GM21447 (cell line): ENCODE results near the gene ERICH6.

ENCODE experiments used
- ATAC-seq: cut with Tn5 transposase; IDR thresholded peaks from one replicate; pipeline ENCODE4 v1.9.1; 2021; ENCODE audit not compliant: unreplicated experiment

ERICH6 gene

DNA sequence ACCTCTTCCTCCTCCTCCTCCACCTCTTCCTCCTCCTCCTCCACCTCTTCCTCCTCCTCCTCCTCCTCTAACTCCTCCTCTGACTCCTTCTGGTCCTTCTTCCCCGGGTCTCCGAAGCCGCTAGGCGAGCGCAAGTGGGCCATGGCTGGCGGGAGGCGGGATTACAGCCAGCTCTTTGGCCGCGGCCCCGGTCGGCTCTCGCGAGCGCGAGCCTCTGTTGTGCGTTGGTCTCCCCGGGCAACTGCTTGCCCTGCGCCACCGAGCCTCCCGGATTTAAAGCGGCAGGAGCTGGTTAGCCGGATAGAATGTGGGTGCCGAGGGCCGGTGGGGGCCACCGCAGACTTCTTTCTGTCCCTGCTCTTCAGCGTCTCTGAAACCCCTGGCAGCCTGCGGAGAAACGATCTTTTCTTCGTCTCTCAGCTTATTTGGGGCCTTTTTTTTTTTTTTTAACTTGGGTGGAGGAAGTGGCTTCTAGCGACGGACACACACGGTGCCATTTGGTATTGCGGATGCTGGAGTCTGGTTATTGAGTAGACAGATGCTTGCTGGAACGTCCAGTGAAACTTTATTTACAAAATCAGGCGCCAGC lies at the start of gene ERICH6:
ERICH6 (minus strand) TSS at position 165 of the 589 bp plus-strand sequence; CDS start at position 143, 22 bp downstream.
- peak; percentile 98 for ATAC-seq

DNA sequence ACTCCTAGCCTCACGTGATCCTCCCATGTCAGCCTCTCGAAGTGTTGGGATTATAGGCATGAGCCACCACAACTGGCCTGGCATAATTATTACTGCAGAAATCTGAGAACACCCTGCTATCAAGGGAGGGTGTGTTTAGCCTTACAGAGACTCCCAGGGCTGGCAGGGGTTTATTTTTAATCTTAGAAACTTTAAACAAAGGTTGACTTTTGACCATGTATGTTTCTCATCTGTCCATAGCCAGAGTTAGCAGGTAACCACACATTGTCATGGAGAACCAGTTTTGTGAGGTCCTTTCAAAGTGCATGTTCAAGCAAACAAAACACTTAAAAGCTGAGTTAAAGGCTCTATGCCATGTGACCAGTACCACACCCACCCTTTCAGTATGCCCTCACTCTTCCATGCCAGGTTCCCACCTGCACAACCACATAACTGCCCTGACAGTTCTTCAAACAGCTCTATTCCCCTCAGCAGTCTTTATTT lies 48.1 kb upstream of the ERICH6 start:
- no peak for ATAC-seq

DNA sequence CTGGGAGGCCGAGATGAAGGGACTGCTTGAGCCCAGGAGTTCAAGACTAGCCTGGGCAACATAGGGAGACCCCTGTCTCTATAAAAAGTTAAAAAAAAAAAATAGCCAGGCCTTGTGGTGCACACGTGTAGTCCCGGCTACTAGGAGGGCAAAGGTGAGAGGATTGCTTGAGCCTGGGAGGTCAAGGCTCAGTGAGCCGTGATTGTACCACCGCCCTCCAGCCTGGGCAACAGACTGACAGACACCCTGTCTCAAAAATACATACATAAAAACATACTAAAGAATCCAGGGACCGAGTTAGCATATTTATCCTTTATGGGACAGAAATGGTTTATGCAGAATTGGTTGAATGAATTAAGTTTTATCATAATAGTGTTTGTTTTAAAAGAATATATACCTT lies 45.5 kb upstream of the ERICH6 start:
- no peak for ATAC-seq

DNA sequence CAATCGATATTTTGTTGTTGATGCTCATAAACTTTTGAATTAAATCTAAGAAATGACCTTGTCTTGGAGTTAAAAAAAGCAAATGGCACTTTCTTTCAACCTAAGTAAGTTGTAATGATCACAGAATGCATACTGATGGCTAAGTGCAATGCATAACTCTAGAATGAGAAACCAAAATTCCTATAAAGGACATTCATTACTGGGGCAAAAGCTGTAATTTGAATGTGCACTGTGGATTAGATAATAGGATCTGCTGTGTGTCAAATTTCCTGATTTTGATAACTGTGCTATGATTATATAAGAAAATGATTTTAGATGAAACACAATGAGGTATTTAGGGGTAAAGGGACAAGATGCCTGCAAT lies 44.9 kb upstream of the ERICH6 start:
- no peak for ATAC-seq

DNA sequence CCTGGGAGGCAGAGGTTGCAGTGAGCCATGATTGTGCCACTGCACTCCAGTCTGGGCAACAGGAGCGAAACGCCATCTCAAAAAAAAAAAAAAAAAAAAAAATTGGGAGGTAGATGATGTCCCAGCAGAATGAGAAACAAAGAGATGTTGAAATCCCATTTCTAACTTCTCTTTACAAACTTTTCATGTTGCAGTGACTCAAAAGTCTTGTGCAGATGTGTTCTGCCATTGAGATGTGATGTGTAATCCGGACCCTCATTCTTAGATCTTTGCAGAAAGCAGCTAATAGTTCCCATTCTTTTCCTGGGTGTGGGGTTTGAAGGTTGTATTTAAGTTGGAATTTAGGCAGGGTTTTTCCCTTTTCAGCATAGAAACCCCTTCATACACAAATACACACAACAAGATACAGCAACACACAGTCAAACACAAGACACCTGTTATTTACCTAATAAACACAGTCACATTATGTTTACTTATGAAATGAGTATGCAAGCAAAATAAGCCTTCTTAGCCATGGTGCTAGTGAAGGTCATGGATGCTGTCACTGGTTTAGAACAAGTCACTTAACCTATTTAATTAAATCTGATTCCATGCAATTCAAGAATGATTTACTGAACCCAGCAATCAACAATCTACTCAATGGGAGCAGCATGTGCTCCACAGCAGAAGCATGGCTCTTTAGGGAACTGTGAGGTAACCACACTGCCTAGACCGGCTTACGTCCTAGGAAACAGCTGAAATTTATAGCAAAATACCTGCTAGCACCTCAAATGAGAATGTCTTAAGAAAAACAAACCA lies 44.4 kb upstream of the ERICH6 start:
- ATAC-seq, result no peak

DNA sequence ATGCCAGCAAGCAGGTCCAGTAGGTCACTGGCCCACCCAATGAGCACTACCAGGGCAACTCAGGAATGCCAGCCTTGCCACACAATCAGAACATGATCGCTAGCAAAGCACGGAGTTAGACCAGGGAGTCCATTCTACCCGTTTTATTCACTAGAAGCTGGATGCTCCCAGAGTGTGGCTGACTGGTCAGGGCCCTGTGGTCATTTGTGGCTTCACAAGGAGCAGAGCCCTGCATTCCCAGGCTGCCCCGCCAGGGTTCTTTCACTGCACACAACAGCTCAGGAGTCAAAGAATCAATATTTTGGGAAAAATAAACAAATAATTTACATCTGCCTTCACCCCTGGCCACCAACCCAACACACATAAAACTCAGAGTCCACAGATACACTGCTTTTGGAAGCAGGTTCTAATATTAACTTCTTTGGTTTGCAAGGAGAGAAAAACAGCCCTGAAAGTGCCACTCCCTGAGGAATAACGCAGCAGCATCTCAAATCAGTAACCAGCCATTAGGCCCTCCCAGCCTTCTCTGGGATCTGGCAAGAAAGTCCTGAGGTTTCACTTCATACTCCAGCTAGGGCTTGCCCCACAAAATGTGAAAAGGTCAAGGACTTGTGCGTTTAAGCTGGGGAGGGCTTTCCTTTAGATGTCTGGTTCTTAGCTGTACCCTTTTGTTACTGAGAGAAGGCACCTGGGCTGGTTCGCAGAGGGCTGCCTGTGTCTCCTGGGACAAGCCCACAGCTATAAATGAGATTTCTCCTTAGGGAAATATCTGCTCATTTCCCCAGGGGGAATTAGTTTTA lies 43.3 kb upstream of the ERICH6 start:
- ATAC-seq, result no peak

DNA sequence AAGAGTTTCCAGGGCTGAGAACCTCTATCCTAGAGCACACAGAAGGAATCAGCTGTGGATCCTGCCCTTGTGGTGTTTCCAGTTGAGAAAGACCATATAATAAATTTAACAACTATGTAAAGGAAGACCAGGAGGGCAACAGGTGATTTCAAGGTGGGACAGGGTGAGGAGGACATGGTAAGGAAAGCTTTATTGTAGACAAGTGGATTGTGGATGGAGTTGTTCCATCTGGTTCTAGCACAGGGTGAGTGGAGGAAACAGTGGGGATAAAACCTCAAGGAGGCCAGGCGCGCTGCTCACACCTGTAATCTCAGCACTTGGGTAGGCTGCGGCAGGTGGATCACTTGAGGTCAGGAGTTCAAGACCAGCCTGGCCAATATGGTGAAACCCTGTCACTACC lies 42.1 kb upstream of the ERICH6 start:
- ATAC-seq, result no peak

DNA sequence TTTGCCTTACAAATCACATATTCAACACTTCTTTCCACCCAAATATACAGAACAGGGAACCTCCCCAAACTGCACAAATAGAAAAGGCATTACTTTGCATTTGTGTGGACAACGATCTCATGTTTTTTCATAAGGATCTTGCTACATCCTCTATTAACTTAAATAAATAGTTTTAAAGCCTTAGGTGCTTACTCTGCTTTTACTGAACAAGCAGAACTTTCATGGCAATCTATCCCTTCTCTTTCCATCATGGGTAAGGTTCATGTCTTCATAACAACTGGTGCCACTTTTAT lies 41.1 kb upstream of the ERICH6 start:
- no peak for ATAC-seq

DNA sequence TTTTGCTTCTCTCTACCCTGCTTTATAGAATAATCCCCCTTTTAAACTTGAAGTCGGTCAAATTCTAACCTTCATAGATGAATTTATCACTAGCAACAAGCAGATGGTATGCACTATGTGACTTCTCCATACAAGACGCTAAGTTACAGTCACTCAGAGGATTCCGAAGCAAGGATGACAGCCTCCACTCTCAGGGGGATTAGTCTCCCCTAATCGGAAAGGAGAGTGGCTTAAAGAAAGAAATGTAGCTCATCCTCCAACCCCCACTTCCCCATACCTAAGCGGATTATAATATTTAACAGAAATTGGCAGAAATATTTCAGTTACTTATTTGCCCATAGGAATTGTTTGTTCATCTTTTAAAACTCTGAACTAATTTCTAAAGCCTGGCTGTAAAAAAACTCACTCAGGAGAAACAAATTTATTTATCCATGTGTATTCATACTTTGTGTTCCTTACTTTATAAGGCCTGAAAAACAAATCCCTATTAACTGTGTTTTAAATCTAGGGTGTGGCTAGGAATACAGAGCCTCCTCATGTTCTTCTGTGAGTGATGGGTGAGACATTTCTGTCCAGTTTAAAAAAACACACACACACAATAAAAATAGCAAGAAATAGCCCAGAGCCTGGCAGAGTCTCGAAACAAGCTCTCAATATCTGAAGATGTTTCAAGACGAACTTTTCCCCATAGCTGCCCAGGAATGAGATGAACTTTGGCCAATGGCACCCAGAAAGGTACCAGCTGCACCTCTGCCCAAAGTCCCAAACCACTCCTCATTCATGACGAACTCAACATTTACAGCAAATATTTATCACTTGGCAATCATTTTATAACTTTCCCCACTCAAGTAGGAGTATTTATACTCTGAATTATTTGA lies 40.6 kb upstream of the ERICH6 start:
- no peak for ATAC-seq

DNA sequence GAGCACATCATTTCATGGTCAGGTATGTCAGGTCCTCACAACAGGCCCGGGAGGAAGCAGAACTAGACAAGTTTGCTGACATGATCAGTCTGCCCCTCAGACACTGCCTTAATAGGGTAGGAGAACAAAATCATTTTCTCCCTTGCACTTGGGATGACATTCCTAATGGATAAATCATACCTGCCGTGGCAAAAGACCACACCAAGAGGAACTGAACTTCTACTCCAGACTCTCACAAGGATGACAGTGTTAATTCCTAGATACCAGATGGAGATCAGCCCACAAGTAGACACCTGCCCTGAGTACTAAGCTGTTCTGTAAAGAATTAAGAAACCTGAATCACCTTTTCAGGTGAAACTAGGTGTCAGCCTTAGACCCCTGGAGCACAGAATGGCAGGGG lies 39.8 kb upstream of the ERICH6 start:
- ATAC-seq, result no peak

DNA sequence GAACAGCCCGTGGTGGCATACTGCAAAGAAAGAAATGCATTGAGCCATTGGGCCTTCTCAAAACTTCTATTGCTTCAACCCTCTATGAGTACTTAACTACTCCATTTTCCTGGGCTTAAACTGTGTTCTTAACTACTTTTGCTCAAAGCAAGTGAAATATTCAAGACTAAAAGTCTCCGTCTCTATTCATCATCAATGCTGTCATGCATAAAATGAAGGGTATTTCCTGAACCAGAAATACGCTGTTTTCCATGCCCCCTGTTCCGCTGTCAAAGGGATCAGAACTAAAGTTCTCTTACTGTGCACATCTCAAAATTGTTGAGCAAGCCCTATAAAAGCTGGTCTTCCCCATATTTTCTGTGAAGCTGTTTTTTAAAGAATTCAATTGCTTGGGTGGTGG lies 39.0 kb upstream of the ERICH6 start:
- no peak for ATAC-seq

DNA sequence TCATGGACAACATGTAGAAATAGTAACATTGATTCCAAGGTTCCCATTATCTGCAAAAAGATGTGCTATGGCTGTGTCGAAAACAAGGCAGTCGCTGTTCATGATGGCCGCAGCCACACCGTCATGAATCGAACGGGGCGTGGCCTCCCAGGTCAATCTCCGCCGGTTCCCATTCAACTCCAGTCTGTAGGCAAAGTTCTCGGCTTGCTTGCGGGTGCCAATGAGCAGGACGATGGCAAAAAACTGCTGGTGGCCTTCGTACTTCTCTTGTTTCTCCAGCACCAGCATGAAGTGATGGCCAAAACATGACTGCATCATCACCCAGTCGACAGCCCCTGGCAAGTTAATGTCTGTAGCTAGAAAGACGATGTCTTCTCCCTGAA lies 38.4 kb upstream of the ERICH6 start:
- no peak for ATAC-seq

DNA sequence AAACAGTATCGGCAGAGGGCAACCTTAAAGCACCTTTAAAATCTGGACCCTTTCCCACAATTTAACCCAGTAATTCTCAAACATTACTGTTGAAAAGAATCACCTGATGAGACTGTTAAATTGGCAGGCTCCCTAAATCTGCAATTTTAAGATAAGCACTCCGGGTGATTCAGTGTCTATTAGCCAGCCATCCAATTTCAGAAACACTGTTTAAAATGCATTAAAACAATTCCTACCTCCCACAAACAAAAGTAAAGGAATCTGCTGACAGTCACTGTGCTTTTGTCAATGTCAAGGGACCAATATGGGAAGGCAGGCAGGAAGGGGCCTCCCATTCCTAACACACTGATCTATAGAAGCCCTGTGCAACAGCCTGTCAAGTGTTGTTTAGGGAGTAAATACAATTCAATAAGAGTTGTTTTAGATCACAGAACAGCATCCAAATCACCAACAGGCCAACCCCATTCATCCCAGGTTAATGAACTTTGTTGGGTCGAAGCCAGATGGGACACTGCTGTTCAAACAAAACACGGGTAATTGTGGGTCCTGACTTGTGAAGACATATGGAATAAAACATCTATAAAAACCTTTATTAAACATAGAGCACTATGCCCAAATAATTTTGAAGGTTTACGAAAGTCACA lies 37.9 kb upstream of the ERICH6 start:
- no peak for ATAC-seq

DNA sequence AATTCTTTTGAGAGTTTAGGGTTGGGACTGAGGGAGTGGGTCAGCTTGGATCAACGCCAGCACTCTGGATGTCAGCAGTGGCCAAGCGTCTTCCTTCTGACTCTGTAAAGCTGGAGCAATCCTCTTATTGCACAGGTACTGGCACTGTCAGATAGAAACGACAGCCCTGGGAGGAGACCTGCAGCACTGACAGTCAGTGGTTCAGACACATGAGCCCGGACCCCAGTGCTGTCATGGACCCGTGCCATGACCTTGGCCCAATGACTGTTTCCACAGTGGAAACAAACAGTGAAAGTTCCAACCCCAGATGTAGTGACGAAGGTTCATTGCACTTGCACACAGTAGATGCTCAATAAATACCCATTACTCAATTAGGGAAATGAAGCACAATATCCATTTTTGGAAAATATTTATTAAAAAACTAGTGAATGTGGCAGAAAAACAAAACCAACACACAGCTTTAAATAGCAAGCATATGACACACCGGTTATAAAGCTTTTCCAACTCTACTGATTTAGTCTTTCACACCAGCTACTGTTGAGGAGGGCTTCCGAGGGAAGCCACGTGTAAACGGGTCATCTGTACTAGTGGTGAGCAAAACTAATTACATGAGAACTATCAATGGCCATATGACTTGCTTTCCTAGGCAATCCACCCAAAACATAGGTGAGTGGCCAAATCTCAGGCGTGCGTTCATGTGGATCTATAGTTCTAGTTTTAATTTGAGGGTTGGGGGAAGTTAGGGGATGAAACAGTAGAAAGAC lies 37.2 kb upstream of the ERICH6 start:
- no peak for ATAC-seq

DNA sequence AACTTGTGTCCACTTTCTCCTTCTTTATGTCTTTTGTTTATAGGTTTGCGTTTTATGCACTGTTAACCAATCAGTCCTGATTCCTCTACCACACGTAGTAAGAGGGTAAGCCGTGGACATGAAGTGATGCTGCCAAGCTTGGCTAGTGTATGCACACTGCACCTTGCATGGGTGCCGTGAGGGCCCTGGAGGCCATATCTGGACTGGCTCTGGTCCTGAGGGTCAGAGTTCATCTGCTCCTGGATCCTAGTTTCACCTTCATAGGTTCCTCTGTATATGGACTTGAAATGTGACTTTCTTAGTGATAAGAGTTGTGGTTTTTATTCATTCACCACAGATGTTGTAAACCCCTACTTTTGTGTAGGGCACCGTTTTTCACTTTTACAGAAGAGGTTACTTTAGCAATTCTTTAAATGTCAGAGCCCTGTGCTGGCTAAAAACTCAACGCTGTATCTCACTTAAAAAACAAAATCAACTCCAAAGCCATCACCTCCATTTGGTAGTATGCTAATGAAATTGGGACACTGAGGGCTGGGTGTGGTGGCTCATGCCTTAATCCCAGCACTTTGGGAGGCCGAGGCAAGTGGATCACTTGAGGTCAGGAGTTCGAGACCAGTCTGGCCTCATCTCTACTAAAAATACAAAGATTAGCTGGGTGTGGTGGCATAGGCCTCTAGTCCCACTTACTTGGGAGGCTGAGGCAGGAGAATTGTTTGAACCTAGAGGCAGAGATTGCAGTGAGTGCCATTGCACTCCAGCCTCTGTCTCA lies 36.3 kb upstream of the ERICH6 start:
- ATAC-seq, result peak; percentile 29

DNA sequence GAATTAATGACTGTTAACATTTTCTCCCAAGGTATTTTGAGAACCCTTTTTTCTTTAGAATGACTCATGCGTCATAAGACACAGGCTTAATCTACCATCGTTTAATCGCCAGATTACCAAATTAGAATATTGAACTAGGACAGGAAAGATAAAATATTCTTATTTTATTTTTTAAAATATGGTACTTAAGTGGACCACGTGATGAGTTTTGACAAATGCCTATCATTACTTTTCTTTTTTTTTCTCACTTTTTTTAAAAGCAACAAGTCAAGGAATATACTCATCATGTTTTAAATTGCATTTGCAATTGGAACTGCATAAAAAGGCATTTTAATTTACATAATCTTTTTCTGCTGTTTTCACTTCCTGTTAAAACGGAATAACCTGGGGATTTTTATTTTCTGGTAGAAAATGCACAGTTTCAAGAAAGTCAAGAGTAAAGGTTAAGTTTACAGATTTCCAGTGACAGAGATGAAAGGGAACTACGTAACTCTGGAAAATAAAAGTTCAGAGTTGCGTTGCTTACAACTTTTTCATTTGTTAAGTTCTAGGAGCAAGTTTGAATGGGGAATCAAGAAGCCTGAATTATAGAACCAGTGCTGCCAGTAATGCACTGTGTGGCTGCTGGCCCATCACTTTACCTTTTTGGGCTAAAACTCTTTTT lies 35.6 kb upstream of the ERICH6 start:
- ATAC-seq, result peak; percentile 30

DNA sequence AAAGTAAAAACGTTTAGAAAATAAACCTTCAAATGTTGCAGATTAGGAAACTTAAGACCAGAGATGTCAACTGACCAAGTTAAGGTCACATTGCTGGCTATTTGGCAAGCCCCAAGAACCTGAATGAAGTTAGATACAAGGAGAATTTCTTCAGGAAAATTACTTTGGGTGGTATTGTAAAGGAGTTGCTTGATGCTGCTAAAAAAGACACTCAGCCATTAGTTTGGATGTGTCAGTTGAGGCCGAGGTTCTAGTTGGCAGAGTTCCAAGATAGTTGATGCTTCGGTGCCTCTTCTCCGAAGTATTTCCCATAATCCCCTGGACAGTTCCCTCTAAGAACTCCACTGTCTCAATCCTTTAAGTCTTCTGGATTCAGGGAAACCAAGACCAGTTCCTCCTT lies 35.0 kb upstream of the ERICH6 start:
- ATAC-seq, result no peak

DNA sequence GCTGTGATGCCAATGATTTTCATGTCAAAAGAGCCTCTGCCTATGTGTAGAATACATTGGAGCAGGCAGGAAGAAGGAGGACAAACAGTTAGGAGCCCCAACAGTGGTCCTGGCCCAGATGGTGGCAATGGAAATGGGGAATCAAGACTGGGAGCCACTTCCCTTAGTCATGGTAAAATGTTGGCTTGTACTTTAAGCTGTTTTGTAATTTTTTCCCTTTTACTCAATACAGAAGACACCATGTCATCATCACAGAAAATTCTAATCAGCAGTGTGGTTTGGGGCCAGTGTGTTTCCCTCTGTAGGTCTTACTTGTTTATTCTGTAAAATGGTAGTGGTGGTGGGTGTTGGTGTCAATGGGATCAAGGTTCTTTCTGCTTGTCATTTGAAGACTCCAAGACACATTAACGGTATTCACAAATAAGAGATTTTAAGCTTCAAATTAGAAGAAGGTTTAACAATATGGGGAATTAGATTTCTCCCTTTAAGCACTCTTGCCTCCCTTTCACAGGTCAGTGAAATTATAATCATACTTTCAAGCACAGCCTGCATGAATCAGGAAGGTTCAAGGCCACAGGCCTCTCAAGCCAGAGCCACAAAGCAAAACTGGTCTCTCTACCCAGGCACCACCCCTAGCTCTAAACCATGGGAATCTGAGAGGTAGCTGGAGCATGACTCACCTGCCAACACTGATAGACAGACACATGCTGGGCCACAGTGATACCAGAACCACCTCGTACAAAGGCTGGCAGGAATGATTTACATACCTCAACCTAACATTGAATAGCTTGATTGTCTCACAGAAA lies 34.4 kb upstream of the ERICH6 start:
- ATAC-seq, result peak; percentile 45
